Activated T-cell treated with anti-CD3 and anti-CD28 coated beads for 1 hour (primary cell): ENCODE measurements around the gene SLC25A25.
"Not testable (repeated sequence)": the region's sequence is repeated elsewhere in the genome, so short reads cannot be mapped to it uniquely, and the experiment has no call there.

ENCODE experiments used
- DNase-seq: peaks from one replicate; pipeline ENCODE4 v3.0.0-alpha.2; 2020; ENCODE audit warnings: low read depth

SLC25A25 gene

GRCh38 chr9:128067645-128068385 is at the start of gene SLC25A25:
TSS of gene SLC25A25 (plus strand) at chr9:128068232. CDS start at chr9:128068320, 88 bp downstream.
- DNase-seq: peak; percentile 100

- no peak for DNase-seq
Observed at GRCh38 chr9:128020692-128021091, 47.3 kb upstream of the SLC25A25 start.

GRCh38 chr9:128021098-128021497 is 46.9 kb upstream of the SLC25A25 start:
- no peak for DNase-seq

- DNase-seq: no peak
Observed at GRCh38 chr9:128022886-128023285, 45.1 kb upstream of the SLC25A25 start.

- DNase-seq: not testable (repeated sequence)
Observed at GRCh38 chr9:128023671-128024070, 44.4 kb upstream of the SLC25A25 start.

GRCh38 chr9:128024761-128025308 is 43.2 kb upstream of the SLC25A25 start:
- no peak for DNase-seq

GRCh38 chr9:128025736-128026135 is 42.3 kb upstream of the SLC25A25 start:
- DNase-seq: no peak

GRCh38 chr9:128026255-128026772 is 41.7 kb upstream of the SLC25A25 start:
- peak; percentile 63 for DNase-seq

GRCh38 chr9:128026773-128027541 is 41.1 kb upstream of the SLC25A25 start:
- DNase-seq: no peak

- no peak for DNase-seq
Observed at GRCh38 chr9:128027705-128028104, 40.3 kb upstream of the SLC25A25 start.

GRCh38 chr9:128033609-128034008 is 34.4 kb upstream of the SLC25A25 start:
- DNase-seq: no peak

GRCh38 chr9:128034821-128035652 is 33.0 kb upstream of the SLC25A25 start:
- peak; percentile 48 for DNase-seq

GRCh38 chr9:128036522-128036921 is 31.5 kb upstream of the SLC25A25 start:
- not testable (repeated sequence) for DNase-seq

- not testable (repeated sequence) for DNase-seq
Observed at GRCh38 chr9:128040783-128041182, 27.2 kb upstream of the SLC25A25 start.

GRCh38 chr9:128042043-128042442 is 26.0 kb upstream of the SLC25A25 start:
- DNase-seq: no peak

GRCh38 chr9:128043467-128043868 is 24.6 kb upstream of the SLC25A25 start:
- no peak for DNase-seq

- not testable (repeated sequence) for DNase-seq
Observed at GRCh38 chr9:128045409-128045808, 22.6 kb upstream of the SLC25A25 start.

- DNase-seq: no peak
Observed at GRCh38 chr9:128045831-128046230, 22.2 kb upstream of the SLC25A25 start.

- no peak for DNase-seq
Observed at GRCh38 chr9:128047231-128047630, 20.8 kb upstream of the SLC25A25 start.

GRCh38 chr9:128048663-128049062 is 19.4 kb upstream of the SLC25A25 start:
- DNase-seq: no peak

GRCh38 chr9:128049843-128050242 is 18.2 kb upstream of the SLC25A25 start:
- no peak for DNase-seq
